Stimulated activated CD8-positive, alpha-beta memory T cell treated with anti-CD3 and anti-CD28 coated beads, Interleukin-2, amount 100 ng/mL, for 48 hours (primary cell): ENCODE results near the gene ATOH7.
A peak's percentile ranks its signal among the peaks of the same experiment; 100 is the strongest.
"Not testable (repeated sequence)": the region's sequence is repeated elsewhere in the genome, so short reads cannot be mapped to it uniquely, and the experiment has no call there.

Experiments
- DNase-seq, 2 donors: peaks; one replicate each; pipeline ENCODE4 v3.0.0-alpha.2; 2020; ENCODE audit warnings: low read depth in 2 of 2

ATOH7 gene

DNA sequence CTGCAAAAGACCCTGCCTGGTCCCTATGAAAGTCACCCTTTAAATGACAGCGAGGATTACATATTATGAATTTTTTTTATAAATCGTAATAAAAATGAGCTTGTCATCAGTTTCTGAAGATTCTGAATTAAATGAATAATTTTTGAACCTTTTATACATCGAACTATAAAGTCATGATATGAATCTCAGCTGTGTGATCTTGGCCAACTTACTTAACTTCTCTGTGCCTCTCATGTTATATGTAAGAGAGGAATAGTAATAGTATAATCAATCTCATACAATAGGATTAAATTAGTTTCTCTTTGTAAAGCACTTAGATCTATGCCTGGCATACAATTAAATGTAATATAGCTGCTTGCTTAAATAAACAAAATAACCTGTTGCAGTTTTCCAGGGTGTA, 5.3 kb upstream of the ATOH7 start:
- DNase-seq: no peak

- DNase-seq: no peak
Measured at GRCh38 chr10:68235581-68235980, 3.7 kb upstream of the ATOH7 start.

DNA sequence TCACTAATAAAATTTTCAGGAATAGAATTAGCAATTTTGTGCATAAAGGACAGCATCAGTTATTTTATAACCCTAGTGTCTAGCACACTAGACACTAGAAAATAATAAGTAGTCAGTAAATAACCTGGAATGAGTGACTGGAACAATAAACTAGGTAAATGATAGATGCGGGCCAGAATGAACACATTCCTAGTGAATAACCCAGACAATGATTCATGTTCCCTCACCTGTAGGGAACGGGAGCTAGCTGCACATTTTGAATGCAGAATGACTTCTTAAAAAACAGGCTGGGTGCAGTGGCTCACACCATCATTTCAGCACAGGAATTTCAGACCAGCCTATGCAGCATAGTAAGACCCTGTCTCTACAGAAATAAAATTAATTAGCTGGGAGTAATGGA, 3.2 kb upstream of the ATOH7 start:
- no peak for DNase-seq

- no peak for DNase-seq
Measured at GRCh38 chr10:68233046-68233445, 1.1 kb upstream of the ATOH7 start.

DNA sequence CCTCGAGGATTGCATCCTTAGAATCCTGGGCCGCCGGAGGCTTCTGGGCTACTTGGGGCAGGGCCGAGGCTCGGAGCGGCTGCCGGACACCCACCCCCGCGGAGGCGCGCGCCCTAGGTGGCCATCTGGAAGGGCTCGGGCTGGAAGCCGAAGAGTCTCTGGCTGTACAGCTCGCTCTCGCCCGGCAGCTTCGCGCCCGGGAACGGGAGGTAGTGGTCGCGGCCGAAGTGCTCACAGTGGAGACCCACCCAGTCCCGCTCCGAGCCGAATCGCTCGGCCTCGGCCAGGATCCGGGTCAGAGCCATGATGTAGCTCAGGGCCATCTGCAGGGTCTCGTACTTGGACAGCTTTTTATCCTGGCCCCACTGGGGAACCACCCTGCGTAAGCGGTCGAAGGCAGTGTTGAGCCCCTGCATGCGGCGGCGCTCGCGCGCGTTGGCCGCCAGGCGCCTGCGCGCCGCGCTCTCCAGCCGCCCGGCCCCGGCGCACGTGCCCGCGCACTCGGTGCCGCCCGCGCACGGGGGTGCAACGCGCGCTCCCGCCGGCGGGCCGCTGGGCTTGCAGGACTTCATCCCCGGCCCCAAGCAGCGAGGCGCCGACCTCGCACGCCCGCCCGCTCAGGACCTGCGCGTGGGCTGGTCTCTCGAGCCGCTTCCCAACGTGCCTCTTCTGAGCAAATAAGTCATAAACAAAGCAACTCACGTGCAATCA, 652 bp downstream of the ATOH7 start:
- DNase-seq: peak; percentile 20 to 35

GRCh38 chr10:68230268-68230667, 1.6 kb downstream of the ATOH7 start:
- no peak for DNase-seq

DNA sequence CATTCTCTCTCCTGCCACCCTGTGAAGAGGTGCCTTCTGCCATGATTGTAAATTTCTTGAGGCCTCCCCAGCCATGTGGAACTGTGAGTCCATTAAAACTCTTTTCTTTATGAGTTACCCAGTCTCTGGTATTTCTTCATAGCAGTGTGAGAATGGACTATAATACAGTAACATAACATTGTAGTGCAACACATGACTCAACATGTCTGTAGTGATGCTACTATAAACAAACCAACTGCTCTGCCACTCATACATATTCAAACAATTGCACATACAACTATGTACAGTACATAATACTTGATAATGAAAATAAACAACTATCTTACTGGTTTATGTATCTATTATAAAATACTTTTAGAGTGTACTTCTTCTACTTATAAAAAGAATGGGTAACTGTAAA, 7.1 kb downstream of the ATOH7 start:
- DNase-seq: no peak

- DNase-seq: no peak
Measured at GRCh38 chr10:68223535-68224165, 8.3 kb downstream of the ATOH7 start.

DNA sequence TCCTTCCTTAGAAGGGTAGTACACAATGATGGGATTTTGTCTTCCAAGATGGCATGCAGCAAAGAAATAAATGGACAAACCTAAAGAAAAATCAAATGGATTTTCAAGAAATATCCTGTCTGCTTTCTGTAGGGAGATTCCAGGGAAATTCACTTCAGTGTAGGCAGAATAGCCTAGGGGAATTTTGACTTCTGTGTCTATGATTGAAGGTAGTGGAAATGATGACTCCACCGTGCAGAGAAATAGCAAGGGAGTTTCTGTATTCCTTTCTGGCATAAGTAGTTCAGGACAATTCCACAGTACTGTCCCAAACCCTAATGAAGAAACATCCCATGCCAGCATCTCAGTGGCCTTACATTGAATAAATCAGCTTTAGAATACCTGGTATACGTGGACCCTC, 9.5 kb downstream of the ATOH7 start:
- no peak for DNase-seq

- DNase-seq: no peak
Measured at GRCh38 chr10:68221196-68221595, 10.7 kb downstream of the ATOH7 start.

DNA sequence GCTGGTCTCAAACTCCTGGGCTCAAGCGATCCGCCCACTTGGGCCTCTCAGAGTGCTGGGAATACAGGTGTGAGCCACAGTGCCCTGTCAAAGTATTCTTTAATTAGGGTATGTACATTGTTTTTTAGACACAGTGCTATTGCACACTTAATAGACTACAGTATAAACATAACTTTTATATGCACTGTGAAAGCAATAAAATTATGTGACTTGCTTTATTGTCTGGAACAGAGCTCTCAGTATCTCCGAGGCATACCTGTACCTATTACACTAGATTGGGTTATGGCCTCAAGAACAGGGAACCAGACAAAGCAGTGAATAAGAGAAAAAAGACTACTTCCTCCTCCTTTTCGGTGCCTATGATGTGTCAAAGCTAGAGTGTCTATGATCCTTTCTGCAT, 13.1 kb downstream of the ATOH7 start:
- no peak for DNase-seq

DNA sequence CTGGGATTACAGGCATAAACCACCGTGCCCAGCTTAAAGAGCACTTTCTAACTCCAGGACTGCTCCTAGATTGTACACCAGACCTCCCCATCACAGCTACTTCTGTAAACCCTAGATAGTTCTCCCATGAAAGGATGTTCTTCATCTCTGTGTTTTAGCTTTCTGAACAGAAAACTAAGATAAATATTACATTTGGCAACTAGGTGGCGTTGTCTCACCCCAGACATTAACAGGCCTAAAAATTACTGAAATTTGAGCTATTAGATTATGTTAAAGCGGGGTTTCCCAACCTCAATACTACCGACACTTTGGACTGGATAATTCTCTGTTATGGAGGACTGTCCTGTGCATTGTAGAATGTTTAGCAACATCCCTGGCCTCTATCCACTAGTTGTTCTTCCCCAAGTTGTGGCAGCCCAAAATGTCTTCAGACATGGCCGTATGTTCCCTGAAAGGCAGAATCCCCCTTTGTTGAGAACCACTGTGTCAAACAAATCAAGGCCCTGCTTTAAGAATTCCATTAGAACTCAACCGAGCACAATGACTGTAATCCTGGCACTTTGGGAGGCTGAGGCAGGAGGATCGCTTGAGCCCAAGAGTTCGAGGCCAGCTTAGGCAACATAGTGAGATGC, 19.1 kb downstream of the ATOH7 start:
- DNase-seq: no peak

GRCh38 chr10:68211669-68212068, 20.2 kb downstream of the ATOH7 start:
- no peak for DNase-seq

GRCh38 chr10:68208424-68209042, 23.4 kb downstream of the ATOH7 start:
- peak in 1 of 2 donors; percentile 2 for DNase-seq

GRCh38 chr10:68202960-68203353, 29.0 kb downstream of the ATOH7 start:
- DNase-seq: peak in 1 of 2 donors; percentile 10

GRCh38 chr10:68196701-68197100, 35.2 kb downstream of the ATOH7 start:
- DNase-seq: no peak

DNA sequence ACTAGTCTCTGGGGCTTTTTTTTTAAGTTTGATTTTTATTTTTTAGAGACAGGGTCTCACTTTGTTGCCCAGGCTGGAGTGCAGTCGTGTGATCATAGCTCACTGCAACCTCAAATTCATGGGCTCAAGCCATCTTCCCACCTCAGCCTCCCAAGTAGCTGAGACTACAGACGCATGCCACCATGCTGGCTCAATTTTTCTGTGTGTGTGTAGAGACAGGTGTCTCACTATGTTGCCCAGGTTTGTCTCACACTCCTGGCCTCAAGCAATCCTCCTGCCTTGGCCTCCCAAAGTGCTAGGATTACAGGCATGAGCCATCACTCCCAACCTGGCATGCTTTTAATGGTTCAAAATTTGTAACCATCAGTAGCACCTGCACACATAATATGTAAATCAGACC, 36.1 kb downstream of the ATOH7 start:
- not testable (repeated sequence) for DNase-seq

DNA sequence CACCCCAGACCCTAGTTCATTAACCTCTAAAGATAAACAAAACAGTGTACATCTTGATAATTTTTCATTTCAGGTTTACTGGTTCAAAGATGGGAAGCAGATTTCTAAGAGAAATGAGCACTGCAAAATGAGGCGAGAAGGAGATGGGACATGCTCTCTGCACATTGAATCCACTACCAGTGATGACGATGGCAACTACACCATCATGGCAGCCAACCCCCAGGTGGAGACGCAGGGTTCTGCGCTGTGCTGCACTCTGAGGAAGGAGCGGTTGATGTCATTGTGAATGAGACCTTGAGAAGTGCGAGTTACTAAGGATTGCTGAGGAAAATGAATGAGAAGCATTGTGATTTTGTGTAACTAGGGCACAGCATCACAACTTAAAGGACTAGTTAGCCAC, 37.6 kb downstream of the ATOH7 start:
- DNase-seq: no peak

- DNase-seq: no peak
Measured at GRCh38 chr10:68192113-68192512, 39.8 kb downstream of the ATOH7 start.

- no peak for DNase-seq
Measured at GRCh38 chr10:68188835-68189234, 43.1 kb downstream of the ATOH7 start.

- DNase-seq: no peak
Measured at GRCh38 chr10:68185085-68185484, 46.8 kb downstream of the ATOH7 start.

- DNase-seq: no peak
Measured at GRCh38 chr10:68184546-68184945, 47.4 kb downstream of the ATOH7 start.
